Activated CD4-positive, alpha-beta T cell treated with anti-CD3 and anti-CD28 coated beads, Interleukin-2, amount 10 ng/mL, durations not matched to agents 24 days and 14 days (primary cell): ENCODE data around the gene TRPC4AP. TPM values are rescaled to one million over a fixed set of nuclear protein-coding genes. Genes with fewer than 3 reads are reported as not detected.
A peak's percentile ranks its signal among the peaks of the same experiment; 100 is the strongest.

Source experiments
- DNase-seq: peaks from one replicate; pipeline ENCODE4 v3.0.0; 2022
- H3K27ac Mint-ChIP-seq: one replicate; pipeline ENCODE4 v1.8.0; 2022; ENCODE audit warnings: mild to moderate bottlenecking, mixed read lengths
- H3K27me3 Mint-ChIP-seq: one replicate; pipeline ENCODE4 v1.8.0; 2022; ENCODE audit warnings: mixed read lengths
- H3K36me3 Mint-ChIP-seq: one replicate; pipeline ENCODE4 v1.8.0; 2022; ENCODE audit warnings: low read depth, mild to moderate bottlenecking, mixed read lengths
- H3K4me1 Mint-ChIP-seq: one replicate; pipeline ENCODE4 v1.8.0; 2021; ENCODE audit warnings: mixed read lengths
- H3K4me3 Mint-ChIP-seq: one replicate; pipeline ENCODE4 v1.8.0; 2022; ENCODE audit warnings: mild to moderate bottlenecking, moderate library complexity, mixed read lengths
- H3K9me3 Mint-ChIP-seq: one replicate; pipeline ENCODE4 v1.8.0; 2021; ENCODE audit warnings: mixed read lengths
- intact Hi-C: fragments of 100-400 bp; cut with micrococcal nuclease; formaldehyde crosslinking; loops from one replicate; pipeline ENCODE4 v1.15.1; 2023
- total RNA-seq: library from RNA; stranded (reverse); gene quantifications from 2 replicates; pipeline ENCODE4 v1.2.3, GENCODE V29; 2022

The TRPC4AP gene
- total RNA-seq, 1 donor from 2014 or later = 46.4 TPM

GRCh38 chr20:34968042-34968775 lies 124.4 kb downstream of the TRPC4AP start:
- intact Hi-C loops = no loop called here

GRCh38 chr20:34967421-34967820 lies 125.2 kb downstream of the TRPC4AP start:
- Mint-ChIP-seq H3K27ac (no peak overlapping the region), H3K4me1 (no peaks in the 10 kb centered on the region), H3K27me3 (peaks cover 8% of the 10 kb centered on the region), H3K4me3 (no peak overlapping the region), H3K36me3 (no peaks in the 10 kb centered on the region), H3K9me3 (no peaks in the 10 kb centered on the region)
- intact Hi-C loops = no loop called here
- DNase-seq = no peak

More at GRCh38 chr20:34968042-34968775, 124.4 kb downstream of the TRPC4AP start:
- no peaks in the 10 kb centered on the region for H3K36me3 Mint-ChIP-seq
- no peaks in the 10 kb centered on the region for H3K9me3 Mint-ChIP-seq
- H3K27ac Mint-ChIP-seq = no peak overlapping the region
- no peak for DNase-seq
- H3K27me3 Mint-ChIP-seq = peaks cover 11% of the 10 kb centered on the region
- no peaks in the 10 kb centered on the region for H3K4me1 Mint-ChIP-seq
- no peak overlapping the region for H3K4me3 Mint-ChIP-seq

GRCh38 chr20:34965051-34965450 lies 127.6 kb downstream of the TRPC4AP start:
- H3K4me1 Mint-ChIP-seq = peaks cover 3% of the 10 kb centered on the region
- no peaks in the 10 kb centered on the region for H3K36me3 Mint-ChIP-seq
- H3K27ac Mint-ChIP-seq = no peak overlapping the region
- intact Hi-C loops = no loop called here
- no peak overlapping the region for H3K4me3 Mint-ChIP-seq
- DNase-seq = no peak
- H3K9me3 Mint-ChIP-seq = no peaks in the 10 kb centered on the region
- peaks cover 8% of the 10 kb centered on the region for H3K27me3 Mint-ChIP-seq

- intact Hi-C loops = no loop called here
- peaks cover 8% of the 10 kb centered on the region for H3K27me3 Mint-ChIP-seq
- H3K4me1 Mint-ChIP-seq = peaks cover 3% of the 10 kb centered on the region
- H3K27ac Mint-ChIP-seq = no peak overlapping the region
- no peaks in the 10 kb centered on the region for H3K9me3 Mint-ChIP-seq
- no peaks in the 10 kb centered on the region for H3K36me3 Mint-ChIP-seq
- no peak for DNase-seq
- H3K4me3 Mint-ChIP-seq = no peak overlapping the region
Measured at GRCh38 chr20:34964486-34964885, 128.1 kb downstream of the TRPC4AP start.

- intact Hi-C loops = no loop called here
- Mint-ChIP-seq H3K27ac (no peak overlapping the region), H3K36me3 (peaks cover 11% of the 10 kb centered on the region)
Measured at GRCh38 chr20:34956751-34957472, 135.7 kb downstream of the TRPC4AP start.

DNA sequence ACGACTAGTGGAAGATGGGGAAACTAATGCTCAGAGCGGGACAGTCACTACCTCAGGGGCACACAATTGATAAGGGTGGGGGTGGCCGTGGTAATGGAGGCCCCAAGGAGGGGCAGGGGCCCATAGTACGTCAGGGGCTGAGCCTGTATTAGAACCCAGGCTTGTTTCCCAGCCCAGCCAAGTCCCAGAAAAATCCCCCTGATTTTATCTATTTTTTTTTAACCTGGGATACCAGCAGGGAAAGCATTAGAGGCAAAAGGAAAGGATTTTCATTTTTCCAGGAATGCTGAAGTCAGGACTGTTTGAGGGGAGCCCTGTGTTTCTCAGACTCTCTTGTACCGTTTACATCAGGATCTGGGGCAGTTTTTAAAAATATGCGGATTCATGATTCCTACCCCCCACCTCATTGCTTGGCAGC lies 136.6 kb downstream of the TRPC4AP start:
- Mint-ChIP-seq H3K27me3 (no peaks in the 10 kb centered on the region), H3K4me1 (peaks cover 27% of the 10 kb centered on the region), H3K27ac (peak overlapping the region; percentile 95), H3K9me3 (no peaks in the 10 kb centered on the region), H3K36me3 (peaks cover 11% of the 10 kb centered on the region), H3K4me3 (peak overlapping the region; percentile 95)
- no peak for DNase-seq
- intact Hi-C loops = no loop called here

More at GRCh38 chr20:34956751-34957472, 135.7 kb downstream of the TRPC4AP start:
- no peaks in the 10 kb centered on the region for H3K9me3 Mint-ChIP-seq
- H3K4me3 Mint-ChIP-seq = no peak overlapping the region
- DNase-seq = no peak
- H3K4me1 Mint-ChIP-seq = peaks cover 27% of the 10 kb centered on the region
- H3K27me3 Mint-ChIP-seq = no peaks in the 10 kb centered on the region

DNA sequence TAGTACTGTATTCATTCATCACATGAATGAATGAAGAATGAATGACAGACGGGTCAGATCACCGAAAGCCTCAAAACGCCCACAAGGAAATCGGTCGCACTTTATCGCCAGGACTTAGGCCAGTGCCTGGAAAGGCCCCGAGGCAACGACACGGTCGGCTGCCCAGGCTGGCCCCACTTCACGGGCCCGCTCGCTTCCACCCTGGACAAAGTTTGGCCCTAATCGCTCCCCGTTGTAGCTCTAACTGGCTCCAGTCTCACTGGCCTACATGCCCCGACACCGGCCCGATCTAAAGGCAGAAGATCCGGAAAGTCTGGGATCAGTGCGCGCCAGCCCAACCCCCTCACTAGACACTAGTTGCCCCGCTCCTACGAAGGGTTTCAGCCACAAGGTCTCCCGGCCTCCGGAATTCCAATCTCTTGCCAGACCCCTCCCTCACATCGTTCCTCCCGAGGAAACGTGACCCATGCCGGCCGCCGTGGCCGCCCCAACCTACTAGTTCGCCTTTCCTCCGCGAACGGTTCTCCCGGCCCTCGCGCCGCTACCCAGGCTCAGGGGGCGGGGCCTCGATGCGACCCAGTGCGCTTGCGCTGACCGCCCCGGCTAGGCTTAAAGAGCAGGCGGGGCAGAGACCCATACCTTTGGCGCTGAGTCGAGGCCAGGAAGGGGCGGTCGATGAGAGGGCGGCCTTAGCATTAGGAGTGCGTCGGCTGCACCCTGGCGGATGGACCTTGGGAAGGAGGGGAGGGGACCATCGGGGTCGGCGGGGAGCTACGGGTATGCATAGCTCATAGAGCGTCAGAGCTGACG lies 137.2 kb downstream of the TRPC4AP start, which contains the start of the genes GSS and MYH7B:
GSS (minus strand) TSS at position 576 of the 810 bp plus-strand sequence. CDS start 3,954 bp downstream, outside the sequence.
MYH7B (plus strand) TSS at position 638 of the 810 bp plus-strand sequence. CDS start 22,138 bp downstream, outside the sequence.
- H3K9me3 Mint-ChIP-seq = no peaks in the 10 kb centered on the region
- H3K36me3 Mint-ChIP-seq = peaks cover 11% of the 10 kb centered on the region
- intact Hi-C loops = loop anchor here (1.0 to 2.0 kb wide), 5 partner anchors 37 to 131 kb away; partner anchors contain the start of genes ACSS2 and NCOA6
- H3K27me3 Mint-ChIP-seq = no peaks in the 10 kb centered on the region
- H3K4me1 Mint-ChIP-seq = peaks cover 25% of the 10 kb centered on the region
- DNase-seq = peak; percentile 100
- peak within 1 kb of the TSS; percentile 95 for H3K4me3 Mint-ChIP-seq
- peak within 1 kb of the TSS; percentile 95 for H3K27ac Mint-ChIP-seq

- Mint-ChIP-seq H3K27ac (peak overlapping the region; percentile 95), H3K27me3 (no peaks in the 10 kb centered on the region), H3K4me1 (peaks cover 25% of the 10 kb centered on the region), H3K36me3 (peaks cover 15% of the 10 kb centered on the region), H3K4me3 (peak overlapping the region; percentile 95), H3K9me3 (no peaks in the 10 kb centered on the region)
- intact Hi-C loops = loop anchor here (1.0 to 2.0 kb wide), 5 partner anchors 36 to 130 kb away; partner anchors contain the start of genes ACSS2 and NCOA6
- no peak for DNase-seq
Measured at GRCh38 chr20:34954904-34955230, 137.7 kb downstream of the TRPC4AP start.

DNA sequence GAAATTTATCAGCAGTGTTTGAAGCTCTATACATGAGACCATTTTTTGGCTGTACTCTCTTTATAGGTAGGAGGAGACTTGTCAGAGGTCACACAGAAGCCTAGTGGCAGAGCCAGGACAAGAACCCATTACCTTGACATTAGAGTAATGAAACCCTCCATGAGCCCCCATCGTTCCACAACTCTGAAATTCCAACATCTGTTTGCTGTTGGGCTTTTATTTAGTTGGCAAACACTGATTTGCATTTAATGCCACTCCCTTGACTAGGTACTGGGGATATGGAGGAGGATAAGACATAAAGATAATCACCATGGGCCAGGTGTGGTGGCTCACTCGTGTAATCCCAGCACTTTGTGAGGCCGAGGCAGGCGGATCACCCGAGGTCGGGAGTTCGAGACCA lies 138.6 kb downstream of the TRPC4AP start:
- no peak for DNase-seq
- Mint-ChIP-seq H3K36me3 (peaks cover 23% of the 10 kb centered on the region), H3K27ac (no peak overlapping the region), H3K9me3 (no peaks in the 10 kb centered on the region), H3K4me1 (peaks cover 25% of the 10 kb centered on the region), H3K4me3 (no peak overlapping the region), H3K27me3 (no peaks in the 10 kb centered on the region)
- intact Hi-C loops = loop anchor here (2.0 kb wide), 3 partner anchors 35 to 129 kb away; partner anchors contain the start of gene NCOA6

DNA sequence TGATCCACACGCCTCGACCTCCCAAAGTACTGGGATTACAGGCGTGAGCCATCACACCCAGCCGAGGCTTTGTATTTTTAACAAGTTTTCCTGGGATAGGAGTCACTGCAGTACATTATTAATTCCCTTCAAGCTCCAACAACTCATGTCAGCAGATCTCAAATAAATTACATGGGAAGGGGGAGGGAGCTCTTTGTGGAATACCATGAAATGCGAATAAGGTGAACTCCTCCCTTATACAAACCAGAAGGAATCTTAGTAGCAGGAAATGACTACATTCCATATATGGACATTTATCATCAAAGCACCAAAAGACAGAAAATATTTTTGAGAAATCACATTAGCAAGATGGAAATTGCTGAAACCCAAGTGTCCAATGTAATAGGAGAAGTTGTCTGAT lies 139.9 kb downstream of the TRPC4AP start:
- peaks cover 23% of the 10 kb centered on the region for H3K36me3 Mint-ChIP-seq
- H3K27ac Mint-ChIP-seq = no peak overlapping the region
- no peaks in the 10 kb centered on the region for H3K9me3 Mint-ChIP-seq
- no peak for DNase-seq
- H3K4me1 Mint-ChIP-seq = peaks cover 25% of the 10 kb centered on the region
- no peak overlapping the region for H3K4me3 Mint-ChIP-seq
- intact Hi-C loops = no loop called here
- H3K27me3 Mint-ChIP-seq = no peaks in the 10 kb centered on the region

Other genes with a start within 250 kb of the TRPC4AP start
- 12.8 and 14.8 TPM in 2 replicates for gene GGT7, start 220.0 kb downstream of the TRPC4AP start, total RNA-seq
- gene ACSS2, start 216.2 kb downstream of the TRPC4AP start, total RNA-seq = 44.8 and 54.4 TPM in 2 replicates
- 71.0 and 71.3 TPM in 2 replicates for gene GSS, start 137.0 kb downstream of the TRPC4AP start, total RNA-seq
- 0.19 and 0.52 TPM in 2 replicates for gene MYH7B, start 136.9 kb downstream of the TRPC4AP start, total RNA-seq
- gene EDEM2, start 54.5 kb upstream of the TRPC4AP start, total RNA-seq = 19.2 and 21.1 TPM in 2 replicates
- 0.24 and 0.84 TPM in 2 replicates for gene PROCR, start 79.3 kb upstream of the TRPC4AP start, total RNA-seq
- 0.05 TPM in 1 of 2 replicates, not detected in the other for gene MMP24, start 133.9 kb upstream of the TRPC4AP start, total RNA-seq
- gene MMP24OS, start 185.3 kb upstream of the TRPC4AP start, total RNA-seq = 26.2 and 27.3 TPM in 2 replicates
- 211 and 216 TPM in 2 replicates for gene EIF6, start 192.0 kb upstream of the TRPC4AP start, total RNA-seq
- not detected in 2 replicates for gene FAM83C, start 199.6 kb upstream of the TRPC4AP start, total RNA-seq